IPS-15b (cell line): ENCODE measurements around the gene CENPT.
"Not testable (repeated sequence)": the region's sequence is repeated elsewhere in the genome, so short reads cannot be mapped to it uniquely, and the experiment has no call there.

Experiments used
- H3K27me3 ChIP-seq: one replicate; pipeline ENCODE4 v1.6.1; 2013; ENCODE audit warnings: low read length; ENCODE audit not compliant: control insufficient read depth, insufficient read depth
- H3K36me3 ChIP-seq: one replicate; pipeline ENCODE4 v1.6.1; 2013; ENCODE audit warnings: low read length; ENCODE audit not compliant: control insufficient read depth, insufficient read depth
- H3K4me1 ChIP-seq: one replicate; pipeline ENCODE4 v1.6.1; 2013; ENCODE audit warnings: mild to moderate bottlenecking, low read length; ENCODE audit not compliant: control insufficient read depth, insufficient read depth
- H3K4me3 ChIP-seq: one replicate; pipeline ENCODE4 v1.5.1; 2013; ENCODE audit warnings: low read depth, low read length
- H3K9ac ChIP-seq: one replicate; pipeline ENCODE4 v1.6.1; 2013; ENCODE audit warnings: low read depth, mild to moderate bottlenecking, low read length
- H3K9me3 ChIP-seq: one replicate; pipeline ENCODE4 v1.6.1; 2013; ENCODE audit warnings: mild to moderate bottlenecking, low read length; ENCODE audit not compliant: control insufficient read depth, insufficient read depth

The CENPT gene

GRCh38 chr16:67872631-67873434 lies 25.3 kb upstream of the CENPT start, which contains the start of gene EDC4:
Gene EDC4 (plus strand): TSS chr16:67873052. CDS start chr16:67873262, 210 bp downstream.
- no peaks in the 10 kb centered on the region for H3K27me3 ChIP-seq
- H3K36me3 ChIP-seq = peaks cover 41% of the 10 kb centered on the region
- peaks cover 5% of the 10 kb centered on the region for H3K4me1 ChIP-seq
- H3K4me3 ChIP-seq = peak within 1 kb of the TSS; percentile 82
- no peaks in the 10 kb centered on the region for H3K9me3 ChIP-seq
- peak within 1 kb of the TSS; percentile 90 for H3K9ac ChIP-seq

GRCh38 chr16:67872131-67872630 lies 24.7 kb upstream of the CENPT start:
- Histone ChIP-seq H3K9ac (no peak overlapping the region), H3K36me3 (peaks cover 41% of the 10 kb centered on the region), H3K27me3 (no peaks in the 10 kb centered on the region), H3K4me3 (peak overlapping the region; percentile 82), H3K4me1 (peaks cover 5% of the 10 kb centered on the region), H3K9me3 (no peaks in the 10 kb centered on the region)

GRCh38 chr16:67871256-67871655 lies 23.8 kb upstream of the CENPT start:
- no peaks in the 10 kb centered on the region for H3K27me3 ChIP-seq
- no peak overlapping the region for H3K4me3 ChIP-seq
- H3K4me1 ChIP-seq = peaks cover 5% of the 10 kb centered on the region
- no peak overlapping the region for H3K9ac ChIP-seq
- H3K9me3 ChIP-seq = no peaks in the 10 kb centered on the region
- peaks cover 38% of the 10 kb centered on the region for H3K36me3 ChIP-seq

GRCh38 chr16:67869653-67870052 lies 22.2 kb upstream of the CENPT start:
- H3K27me3 ChIP-seq = no peaks in the 10 kb centered on the region
- peaks cover 5% of the 10 kb centered on the region for H3K4me1 ChIP-seq
- H3K36me3 ChIP-seq = peaks cover 43% of the 10 kb centered on the region
- no peaks in the 10 kb centered on the region for H3K9me3 ChIP-seq
- no peak overlapping the region for H3K9ac ChIP-seq
- no peak overlapping the region for H3K4me3 ChIP-seq

- H3K9me3 ChIP-seq = no peaks in the 10 kb centered on the region
- H3K4me1 ChIP-seq = no peaks in the 10 kb centered on the region
- H3K9ac ChIP-seq = no peak overlapping the region
- H3K36me3 ChIP-seq = peaks cover 43% of the 10 kb centered on the region
- H3K27me3 ChIP-seq = no peaks in the 10 kb centered on the region
- no peak overlapping the region for H3K4me3 ChIP-seq
Observed at GRCh38 chr16:67868290-67868689, 20.8 kb upstream of the CENPT start.

- H3K4me3 ChIP-seq = no peak overlapping the region
- no peaks in the 10 kb centered on the region for H3K9me3 ChIP-seq
- no peak overlapping the region for H3K9ac ChIP-seq
- peaks cover 7% of the 10 kb centered on the region for H3K4me1 ChIP-seq
- H3K27me3 ChIP-seq = no peaks in the 10 kb centered on the region
- H3K36me3 ChIP-seq = peaks cover 38% of the 10 kb centered on the region
Observed at GRCh38 chr16:67865318-67865717, 17.8 kb upstream of the CENPT start.

- peaks cover 30% of the 10 kb centered on the region for H3K36me3 ChIP-seq
- H3K9ac ChIP-seq = no peak overlapping the region
Observed at GRCh38 chr16:67864594-67864993, 17.1 kb upstream of the CENPT start.

GRCh38 chr16:67864044-67864443 lies 16.6 kb upstream of the CENPT start:
- H3K36me3 ChIP-seq = peaks cover 30% of the 10 kb centered on the region
- H3K4me1 ChIP-seq, H3K9ac ChIP-seq, H3K4me3 ChIP-seq, H3K9me3 ChIP-seq, H3K27me3 ChIP-seq: not testable (repeated sequence)

More at GRCh38 chr16:67864594-67864993, 17.1 kb upstream of the CENPT start:
- no peak overlapping the region for H3K4me3 ChIP-seq
- H3K27me3 ChIP-seq = no peaks in the 10 kb centered on the region
- no peaks in the 10 kb centered on the region for H3K9me3 ChIP-seq
- peaks cover 7% of the 10 kb centered on the region for H3K4me1 ChIP-seq

- no peaks in the 10 kb centered on the region for H3K9me3 ChIP-seq
- H3K27me3 ChIP-seq = no peaks in the 10 kb centered on the region
- no peak overlapping the region for H3K4me3 ChIP-seq
- H3K36me3 ChIP-seq = peaks cover 21% of the 10 kb centered on the region
- H3K9ac ChIP-seq = no peak overlapping the region
- H3K4me1 ChIP-seq = peaks cover 9% of the 10 kb centered on the region
Observed at GRCh38 chr16:67862623-67863583, 15.4 kb upstream of the CENPT start.

GRCh38 chr16:67861877-67862276 lies 14.4 kb upstream of the CENPT start:
- Histone ChIP-seq H3K9ac (no peak overlapping the region), H3K9me3 (no peaks in the 10 kb centered on the region), H3K27me3 (no peaks in the 10 kb centered on the region), H3K4me1 (peaks cover 15% of the 10 kb centered on the region), H3K4me3 (no peak overlapping the region), H3K36me3 (peaks cover 13% of the 10 kb centered on the region)

- peaks cover 13% of the 10 kb centered on the region for H3K36me3 ChIP-seq
- H3K9me3 ChIP-seq = no peaks in the 10 kb centered on the region
- H3K4me1 ChIP-seq = peaks cover 17% of the 10 kb centered on the region
- no peaks in the 10 kb centered on the region for H3K27me3 ChIP-seq
- no peak overlapping the region for H3K4me3 ChIP-seq
- no peak overlapping the region for H3K9ac ChIP-seq
Observed at GRCh38 chr16:67860589-67861398, 13.3 kb upstream of the CENPT start.
